PC-9 (cell line): ENCODE results near the gene SH3GL3.

Experiments used
- CTCF ChIP-seq: fragments of 200-600 bp; sonication (generic); conservative IDR thresholded peaks from 2 replicates; pipeline ENCODE4 v1.6.1; 2017; ENCODE audit warnings: mixed run types, antibody characterized with exemption, mild to moderate bottlenecking, moderate library complexity
- EZH2 ChIP-seq: fragments of 200-600 bp; sonication (generic); IDR thresholded peaks from 2 replicates; pipeline ENCODE4 v1.8.0; 2017; ENCODE audit warnings: antibody characterized with exemption, low read depth

GRCh38 chr15:83474578-83474977 lies 27.4 kb downstream of the SH3GL3 start:
- TF ChIP-seq CTCF: no peak
- TF ChIP-seq EZH2: no peak
